Measurements from ENCODE around the gene FBN3.
"Not testable (repeated sequence)": the region's sequence is repeated elsewhere in the genome, so short reads cannot be mapped to it uniquely, and the experiment has no call there.

FBN3 gene

DNA sequence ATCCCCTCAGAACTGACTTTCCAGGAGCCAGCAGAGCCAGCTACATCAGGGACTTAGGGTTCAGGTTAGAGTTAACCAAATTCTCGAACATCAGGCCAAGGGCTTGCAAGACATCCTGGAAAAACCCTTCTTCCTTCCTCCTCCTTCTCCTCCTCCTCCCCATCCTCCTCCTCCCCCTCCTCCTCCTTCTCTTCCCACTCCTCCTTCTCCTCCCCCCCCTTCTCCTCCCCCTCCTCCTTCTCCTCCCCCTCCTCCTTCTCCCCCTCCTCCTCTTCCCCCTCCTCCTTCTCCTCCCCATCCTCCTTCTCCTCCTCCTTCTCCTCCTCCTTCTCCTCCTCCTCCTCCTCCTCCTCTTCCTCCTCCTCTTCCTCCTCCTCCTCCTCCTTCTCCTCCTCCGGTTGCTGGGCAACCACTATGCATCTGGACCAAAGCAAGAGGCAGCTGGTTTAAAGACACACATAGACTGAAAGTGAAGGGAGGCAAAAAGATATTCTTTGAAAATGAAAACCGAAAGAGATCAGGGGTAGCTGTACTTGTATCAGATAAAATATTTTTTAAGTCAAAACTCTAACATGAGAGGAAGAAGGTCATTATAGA lies 102.7 kb downstream of the FBN3 start:
- DNase-seq = no peak

DNA sequence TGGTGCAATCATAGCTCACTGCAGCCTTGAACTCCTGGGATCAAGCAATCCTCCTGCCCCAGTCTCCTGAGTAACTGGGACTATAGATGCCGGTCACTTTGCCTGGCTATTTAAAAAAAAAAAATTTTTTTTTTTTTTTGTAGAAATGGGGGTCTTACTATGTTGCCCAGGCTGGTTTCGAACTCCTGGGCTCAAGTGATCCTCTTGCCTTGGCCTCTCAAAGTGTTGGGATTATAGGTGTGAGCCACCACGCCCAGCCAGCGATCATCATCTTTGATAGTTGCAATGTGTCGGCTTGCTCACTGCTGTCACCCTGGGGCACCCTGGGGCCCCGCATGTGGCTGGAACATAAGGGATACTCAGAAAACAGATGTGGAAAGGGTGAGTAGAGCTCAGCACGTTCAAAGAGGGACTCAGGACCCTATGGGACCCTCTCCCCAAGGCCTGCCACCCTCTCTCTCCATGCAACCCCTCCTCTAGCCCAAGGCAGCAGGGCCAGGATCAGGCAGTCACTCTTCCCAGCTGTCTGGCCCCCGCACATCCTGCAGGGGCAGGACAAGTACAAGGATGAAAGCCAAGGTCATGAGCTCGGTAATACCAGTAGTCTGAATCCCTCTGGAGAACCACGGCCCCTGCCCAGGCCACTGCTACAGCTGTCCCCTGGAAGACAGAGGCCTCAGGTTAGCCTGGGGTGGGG lies 103.4 kb downstream of the FBN3 start:
- no peak for DNase-seq

DNA sequence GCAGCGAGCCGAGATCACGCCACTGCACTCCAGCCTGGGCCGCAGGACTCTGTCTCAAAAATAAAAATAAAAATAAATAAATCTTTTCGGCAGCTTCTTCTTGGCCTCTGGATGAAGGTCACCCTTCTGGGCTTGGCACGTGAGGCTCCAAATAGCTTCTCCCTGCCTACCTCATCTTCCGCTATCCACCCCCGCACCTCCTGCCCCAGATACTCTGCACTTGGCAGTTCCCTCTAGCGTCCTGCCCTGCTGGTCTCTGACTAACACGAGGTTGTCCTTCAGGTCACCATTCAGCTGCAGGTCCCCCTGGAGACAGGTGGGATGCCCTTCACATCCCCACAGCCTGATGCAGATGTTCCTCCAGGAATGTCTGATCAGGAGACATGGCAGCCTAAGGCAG lies 105.4 kb downstream of the FBN3 start:
- DNase-seq = no peak

DNA sequence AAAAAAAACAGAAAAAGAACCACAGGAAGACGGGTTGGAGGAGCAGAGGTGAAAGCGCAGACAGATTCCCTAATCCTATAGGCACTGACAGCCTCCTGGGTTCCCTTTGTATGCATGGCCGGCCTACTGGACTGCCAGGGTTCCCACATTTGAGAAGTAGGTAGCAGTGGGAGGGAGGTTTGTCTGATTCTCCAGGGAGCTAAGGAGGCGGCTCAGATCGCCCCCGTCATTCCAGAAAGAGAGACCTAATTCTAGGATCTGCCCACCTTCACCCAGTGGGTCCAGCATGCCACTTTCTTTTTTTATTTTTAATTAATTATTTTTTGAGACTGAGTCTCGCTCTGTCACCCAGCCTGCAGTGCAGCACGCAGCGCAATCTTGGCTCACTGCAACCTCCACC lies 106.5 kb downstream of the FBN3 start:
- DNase-seq = no peak

DNA sequence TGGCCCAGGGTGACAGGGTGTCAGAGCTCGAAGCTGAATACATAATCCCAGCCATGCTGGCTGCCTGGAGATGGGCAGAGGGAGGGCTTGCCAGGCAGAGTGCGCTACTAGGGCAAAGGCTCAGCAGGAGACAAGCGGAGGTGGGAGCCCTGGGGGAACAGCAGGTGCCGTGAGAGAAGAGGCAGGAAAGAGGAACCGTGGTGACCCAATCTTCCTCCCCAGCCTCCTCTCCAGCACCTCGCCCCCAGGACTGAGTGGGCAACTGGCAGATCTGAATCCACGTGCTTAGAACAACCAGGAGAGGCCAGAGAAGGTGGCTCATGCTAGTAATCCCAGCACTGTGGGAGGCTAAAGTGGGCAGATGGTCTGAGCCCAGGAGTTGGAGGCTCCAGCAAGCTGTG lies 107.9 kb downstream of the FBN3 start:
- peak; percentile 2 for DNase-seq

DNA sequence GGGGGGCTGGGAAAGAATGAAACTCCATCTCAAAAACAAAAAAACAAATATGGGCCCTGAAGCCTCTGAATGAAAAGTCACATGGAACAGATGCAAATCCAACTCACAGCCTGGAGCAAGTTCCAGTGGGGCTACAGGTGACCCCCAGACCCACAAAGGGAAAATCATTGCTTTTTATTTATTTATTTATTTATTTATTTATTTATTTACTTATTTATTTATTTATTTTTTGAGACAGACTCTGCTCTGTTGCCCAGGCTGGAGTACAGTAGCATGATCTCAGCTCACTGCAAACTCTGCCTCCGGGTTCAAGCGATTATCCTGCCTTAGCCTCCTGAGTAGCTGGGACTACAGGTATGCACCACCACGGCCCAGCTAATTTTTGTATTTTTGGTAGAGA lies 110.2 kb downstream of the FBN3 start:
- DNase-seq = no peak

DNA sequence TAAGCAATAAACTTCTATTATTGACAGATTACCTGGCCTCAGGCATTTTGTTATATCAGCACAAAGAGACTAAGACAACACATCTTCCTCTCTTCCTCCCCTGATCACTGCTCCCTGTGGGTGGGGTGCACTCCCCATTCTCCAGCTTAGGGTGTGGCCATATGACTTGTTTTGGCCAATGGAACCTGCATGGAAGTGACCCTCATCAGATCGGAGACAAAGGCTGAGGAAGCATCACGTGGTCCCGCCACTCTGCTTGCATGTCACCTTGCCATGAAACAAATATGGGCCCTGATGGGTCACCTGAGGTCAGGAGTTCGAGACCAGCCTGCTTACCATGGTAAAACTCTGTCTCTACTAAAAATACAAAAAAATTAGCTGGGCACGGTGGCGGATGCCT lies 110.6 kb downstream of the FBN3 start:
- DNase-seq = no peak

DNA sequence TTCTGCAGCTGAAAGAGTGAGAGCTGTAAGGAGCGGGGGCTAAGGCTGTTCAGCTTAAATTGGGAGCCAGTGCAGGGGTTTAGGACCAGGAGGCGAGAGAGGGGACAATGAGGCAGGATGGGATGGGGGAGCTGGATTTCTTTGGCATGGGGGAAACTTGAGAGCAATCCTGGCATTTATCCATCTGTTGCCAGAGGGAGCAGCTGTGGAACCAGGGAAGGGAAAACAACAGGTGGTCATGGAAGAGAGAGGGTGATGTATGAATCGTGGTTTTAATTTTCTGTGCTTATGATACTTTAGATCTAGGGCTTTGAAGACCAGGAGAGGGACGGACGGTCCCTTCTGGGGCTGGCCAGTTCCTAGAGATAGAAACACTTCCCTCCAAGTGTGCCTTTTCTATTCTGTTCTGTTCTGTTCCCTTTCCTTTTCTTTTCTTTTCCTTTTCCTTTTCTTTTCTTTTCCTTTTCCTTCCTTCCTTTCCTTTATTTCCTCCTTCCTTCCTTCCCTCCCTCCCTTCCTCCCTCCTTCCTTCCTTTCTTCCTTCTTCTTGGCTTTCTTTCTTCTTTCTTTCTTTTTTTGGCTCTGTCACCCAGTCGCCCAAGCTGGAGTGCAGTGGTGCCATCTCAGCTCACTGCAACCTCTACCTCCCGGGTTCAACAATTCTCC lies 112.8 kb downstream of the FBN3 start:
- DNase-seq = no peak

DNA sequence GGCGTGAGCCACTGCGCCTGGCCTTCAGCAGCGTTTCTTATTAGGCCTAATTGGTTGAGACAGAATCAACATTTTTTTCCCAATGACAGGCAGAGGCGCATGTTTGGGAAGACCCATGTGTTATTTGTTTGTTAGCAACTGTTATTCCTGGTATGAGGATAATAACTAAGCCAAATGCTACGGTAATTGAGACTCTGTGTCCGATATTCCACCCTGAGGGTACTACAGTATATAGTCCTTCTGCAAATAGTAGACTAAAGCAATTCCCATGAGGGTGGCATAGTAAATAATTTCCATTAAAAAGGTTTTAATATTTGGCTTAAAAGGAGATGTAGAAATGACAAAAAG lies 115.2 kb downstream of the FBN3 start:
- no peak for DNase-seq

DNA sequence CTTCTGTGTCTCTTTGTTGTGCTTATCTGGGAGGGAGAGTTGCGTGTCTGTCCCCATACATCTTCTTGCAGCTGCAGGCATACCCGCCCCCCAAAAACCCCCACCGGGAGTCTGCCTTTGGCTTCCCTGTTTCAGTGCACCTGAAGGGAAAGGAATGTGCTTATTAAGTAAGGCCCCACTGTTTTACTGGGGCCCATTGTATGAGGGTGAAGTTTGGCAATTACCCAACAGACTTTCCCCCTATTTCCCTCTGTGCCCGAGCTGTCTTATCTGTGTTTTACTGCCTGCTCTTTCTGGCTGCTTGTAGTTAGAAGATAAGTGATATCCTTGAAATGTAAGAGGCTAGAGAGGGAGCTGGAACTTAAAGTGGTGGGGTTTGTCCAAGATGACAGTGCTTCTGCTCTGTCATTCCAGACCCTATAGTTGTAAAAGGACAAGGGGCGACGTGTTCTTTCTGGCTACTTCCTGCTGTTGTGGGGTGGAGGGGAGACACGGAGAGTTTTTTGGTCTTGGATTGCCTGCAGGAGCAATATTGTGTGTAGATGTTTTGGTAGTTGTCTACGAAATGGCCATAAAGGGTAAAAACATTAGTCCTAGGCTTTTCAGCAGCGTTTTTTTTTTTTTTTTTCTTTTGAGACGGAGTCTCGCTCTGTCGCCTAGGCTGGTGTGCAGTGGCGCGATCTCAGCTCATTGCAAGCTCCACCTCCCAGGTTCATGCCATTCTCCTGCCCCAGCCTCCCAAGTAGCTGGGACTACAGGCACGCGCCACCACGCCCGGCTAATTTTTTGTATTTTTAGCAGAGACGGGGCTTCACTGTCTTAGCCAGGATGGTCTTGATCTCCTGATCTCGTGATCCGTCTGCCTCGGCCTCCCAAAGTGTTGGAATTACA lies 115.9 kb downstream of the FBN3 start:
- DNase-seq = peak; percentile 44

DNA sequence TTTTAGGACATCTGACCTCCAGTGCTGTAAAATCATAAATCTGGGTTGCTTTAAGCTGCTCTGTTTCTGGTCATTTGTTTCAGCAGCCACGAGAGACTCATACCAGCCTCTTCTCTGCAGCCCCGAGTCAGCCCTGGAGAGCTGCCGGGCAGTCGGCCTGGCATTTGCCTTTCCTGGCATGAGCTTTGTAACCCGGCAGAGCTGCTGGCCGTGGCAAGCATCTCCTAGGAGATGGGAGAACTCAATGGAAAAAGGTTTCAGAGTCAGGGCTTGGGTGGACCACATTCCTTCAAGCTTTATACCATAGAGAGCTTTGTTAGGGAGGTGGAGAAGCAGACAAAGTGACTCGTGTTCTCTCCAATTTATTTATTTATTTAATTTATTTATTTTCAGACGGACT lies 118.4 kb downstream of the FBN3 start:
- DNase-seq = no peak

DNA sequence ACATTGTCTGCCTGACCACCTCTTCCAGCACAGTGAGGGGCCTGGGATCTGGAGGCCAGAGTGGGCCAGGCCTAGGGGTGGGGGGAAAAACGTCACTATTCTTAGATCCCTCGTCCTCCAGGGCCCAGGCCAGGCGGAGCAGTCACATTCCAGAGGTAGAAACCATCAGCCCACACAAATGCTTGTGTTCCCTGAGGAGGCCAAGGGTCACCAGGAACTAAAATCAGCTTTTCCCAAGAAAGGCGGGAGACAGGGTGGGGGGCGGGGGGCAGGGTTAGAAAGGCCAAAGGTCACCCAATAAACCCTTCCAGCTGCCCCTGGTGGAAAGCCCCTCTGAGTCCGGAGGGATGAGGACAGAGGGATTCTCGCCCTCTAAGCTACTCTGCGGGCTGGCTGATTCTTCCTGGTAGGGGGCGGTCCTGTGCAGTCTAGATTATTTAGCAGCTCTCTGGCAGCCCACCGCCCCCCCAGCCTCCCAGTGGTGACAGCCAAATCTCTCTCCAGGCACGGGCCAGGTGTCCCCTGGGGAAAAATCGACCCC lies 120.4 kb downstream of the FBN3 start:
- no peak for DNase-seq

DNA sequence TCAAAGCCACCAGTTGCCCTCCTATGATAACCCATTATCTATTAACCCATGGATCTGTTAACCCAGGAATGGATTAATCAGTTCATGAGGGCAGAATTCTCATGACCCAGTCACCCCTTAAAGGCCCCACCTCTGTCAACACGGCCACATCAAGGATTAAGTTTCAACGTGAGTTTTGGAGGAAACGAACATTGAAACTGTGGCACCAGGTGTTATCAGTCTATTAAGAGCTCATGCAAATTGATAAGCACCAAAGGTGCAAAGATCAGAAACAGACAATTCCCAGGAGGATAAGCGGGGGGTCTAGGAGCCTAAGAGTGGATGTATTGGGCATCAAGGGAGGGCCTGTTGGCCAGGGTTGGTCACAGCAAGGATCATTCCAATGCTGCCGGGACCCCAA lies 124.1 kb downstream of the FBN3 start:
- DNase-seq = no peak

DNA sequence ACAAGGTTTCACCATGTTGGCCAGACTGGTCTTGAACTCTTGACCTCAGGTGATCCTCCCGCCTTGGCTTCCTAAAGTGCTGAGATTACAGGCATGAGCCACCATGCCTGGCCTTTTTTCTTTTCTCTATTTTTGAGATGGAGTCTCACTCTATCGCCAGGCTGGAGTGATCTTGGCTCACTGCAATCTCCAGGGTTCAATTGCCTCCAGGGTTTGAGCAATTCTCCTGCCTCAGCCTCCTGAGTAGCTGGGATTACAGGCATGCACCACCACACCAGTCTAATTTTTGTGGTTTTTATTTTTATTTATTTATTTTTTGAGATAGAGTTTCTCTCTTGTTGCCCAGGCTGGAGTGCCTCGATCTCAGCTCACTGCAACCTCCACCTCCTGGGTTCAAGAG lies 125.1 kb downstream of the FBN3 start:
- DNase-seq = not testable (repeated sequence)

DNA sequence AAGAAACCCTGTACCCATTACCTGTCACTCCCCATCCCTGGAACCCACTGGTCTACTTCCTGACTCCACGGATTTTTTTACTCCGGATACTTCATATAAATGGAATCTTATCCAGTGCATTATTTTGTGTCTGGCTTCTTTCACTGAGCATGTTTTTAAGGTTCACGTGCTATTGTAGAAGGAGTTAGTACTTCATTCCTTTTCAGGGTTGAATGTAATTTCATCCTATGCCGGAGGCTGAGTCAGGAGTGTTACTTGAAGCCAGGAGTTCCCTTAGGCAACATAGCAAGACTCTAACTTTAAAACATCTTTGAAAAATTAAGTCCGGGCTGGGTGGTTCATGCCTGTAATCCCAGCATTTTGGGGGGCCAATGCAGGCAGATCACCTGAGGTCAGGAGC lies 126.0 kb downstream of the FBN3 start:
- no peak for DNase-seq

DNA sequence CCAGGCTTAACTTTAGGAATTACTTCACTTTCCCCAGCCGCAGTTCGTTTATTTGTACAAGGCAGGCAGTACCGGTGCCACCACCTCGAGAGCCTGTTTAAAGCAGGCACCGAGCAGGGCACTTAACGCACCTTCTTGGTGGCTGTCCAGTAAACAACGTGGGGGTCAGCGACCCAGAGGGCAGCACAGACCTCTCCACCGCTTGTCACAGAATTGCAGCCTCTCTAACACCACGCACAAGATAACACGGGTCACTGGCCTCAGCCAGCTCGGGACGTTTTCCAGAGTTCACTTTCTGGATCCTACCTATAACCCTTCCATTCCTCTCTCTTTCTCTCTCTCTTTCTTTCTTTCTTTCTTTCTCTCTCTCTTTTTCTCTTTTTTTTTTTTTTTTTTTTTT lies 127.1 kb downstream of the FBN3 start:
- DNase-seq = no peak

DNA sequence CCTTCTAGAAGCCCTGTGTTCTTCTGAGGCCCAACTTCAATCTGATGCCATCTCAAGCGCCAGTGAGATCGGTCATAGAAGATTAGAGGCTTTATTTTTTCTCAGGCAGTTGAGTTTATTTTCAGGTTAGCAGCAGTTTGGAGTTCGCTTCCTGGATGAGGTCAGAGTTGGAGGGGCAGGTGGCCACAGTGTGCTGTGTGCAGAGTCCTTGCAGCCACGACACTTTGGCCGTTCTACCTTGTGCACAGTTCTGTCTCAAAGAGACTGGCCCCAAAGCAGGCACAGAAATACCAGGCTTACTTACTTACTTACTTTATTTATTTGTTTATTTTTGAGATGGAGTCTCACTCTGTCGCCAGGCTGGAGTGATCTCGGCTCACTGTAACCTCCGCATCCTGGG lies 128.0 kb downstream of the FBN3 start:
- no peak for DNase-seq

DNA sequence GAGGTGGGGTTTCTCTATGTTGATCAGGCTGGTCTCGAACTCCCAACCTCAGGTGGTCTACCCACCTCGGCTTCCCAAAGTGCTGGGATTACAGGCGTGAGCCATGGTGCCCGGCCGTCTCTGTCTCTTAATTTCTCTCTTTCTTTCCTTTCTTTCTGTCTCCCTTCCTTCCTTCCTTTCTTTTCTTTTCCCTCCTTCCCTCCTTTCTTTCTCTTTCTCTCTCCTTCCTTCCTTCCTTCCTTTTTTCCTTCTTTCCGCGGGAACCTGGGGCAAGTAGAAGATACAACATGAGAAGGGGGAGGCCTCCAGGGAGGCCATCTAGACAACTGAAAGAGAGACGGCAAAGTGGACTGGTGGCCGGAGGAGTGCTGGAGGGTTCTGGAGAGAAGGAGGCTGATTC lies 128.7 kb downstream of the FBN3 start:
- DNase-seq = no peak

DNA sequence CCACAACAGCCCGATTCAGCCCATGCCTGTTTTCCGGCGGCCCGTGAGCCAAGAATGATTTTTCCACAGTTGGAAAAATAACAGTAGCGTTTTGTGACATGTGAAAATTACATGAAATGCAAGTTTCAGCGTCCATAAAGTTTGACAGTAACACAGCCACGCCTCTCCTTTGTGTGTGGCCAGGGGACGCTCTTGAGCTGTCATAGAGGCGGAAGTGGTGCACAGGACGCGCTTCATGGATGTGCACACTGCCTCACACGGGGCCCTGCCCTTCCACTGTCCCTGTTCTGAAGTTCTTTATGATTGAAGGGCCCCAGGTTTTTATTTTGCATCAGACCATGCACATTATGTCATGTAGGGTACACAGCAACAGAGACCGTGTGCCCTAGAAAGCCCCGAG lies 131.6 kb downstream of the FBN3 start:
- peak; percentile 14 for DNase-seq

All from GF-D8 (cell line).